KMS-11 (cell line): ENCODE measurements around the gene IGFBP2.

Experiments used
- H2AFZ ChIP-seq: fragments of 200-600 bp; sonication (generic); 2 replicates; pipeline ENCODE4 v1.6.1; 2016; ENCODE audit warnings: antibody characterized with exemption, mixed run types, low read depth
- H3K27ac ChIP-seq: fragments of 200-600 bp; sonication (generic); 2 replicates; pipeline ENCODE4 v1.6.1; 2016; ENCODE audit warnings: mild to moderate bottlenecking, mixed run types
- H3K27me3 ChIP-seq: fragments of 200-600 bp; sonication (generic); 2 replicates; pipeline ENCODE4 v1.6.1; 2017; ENCODE audit warnings: mild to moderate bottlenecking, low read depth, mixed run types, moderate library complexity; ENCODE audit not compliant: insufficient read depth
- H3K36me3 ChIP-seq: fragments of 200-600 bp; sonication (generic); 2 replicates; pipeline ENCODE4 v1.6.1; 2017; ENCODE audit warnings: mild to moderate bottlenecking, mixed run types; ENCODE audit not compliant: insufficient read depth
- H3K4me1 ChIP-seq: fragments of 200-600 bp; sonication (generic); 2 replicates; pipeline ENCODE4 v1.6.1; 2016; ENCODE audit warnings: mild to moderate bottlenecking, low read depth, mixed run types; ENCODE audit not compliant: poor library complexity, severe bottlenecking
- H3K4me2 ChIP-seq: fragments of 200-600 bp; sonication (generic); 2 replicates; pipeline ENCODE4 v1.7.0; 2016; ENCODE audit warnings: mild to moderate bottlenecking, mixed run types
- H3K4me3 ChIP-seq: fragments of 200-600 bp; sonication (generic); IDR thresholded peaks from 2 replicates; pipeline ENCODE4 v1.6.1; 2017; ENCODE audit warnings: low read depth, low read length, mixed read lengths; ENCODE audit not compliant: insufficient read depth
- H3K79me2 ChIP-seq: fragments of 200-600 bp; sonication (generic); 2 replicates; pipeline ENCODE4 v1.6.1; 2016; ENCODE audit warnings: low read depth, mixed run types; ENCODE audit not compliant: insufficient read depth
- H3K9ac ChIP-seq: fragments of 200-600 bp; sonication (generic); 2 replicates; pipeline ENCODE4 v1.6.1; 2016; ENCODE audit warnings: mild to moderate bottlenecking, mixed run types
- H4K20me1 ChIP-seq: fragments of 200-600 bp; sonication (generic); 2 replicates; pipeline ENCODE4 v1.6.1; 2016; ENCODE audit warnings: mild to moderate bottlenecking, mixed run types; ENCODE audit not compliant: insufficient read depth
- CTCF ChIP-seq: fragments of 200-600 bp; sonication (generic); conservative IDR thresholded peaks from 2 replicates; pipeline ENCODE4 v1.6.1; 2017; ENCODE audit warnings: low read depth, mild to moderate bottlenecking, antibody characterized with exemption, low read length, moderate library complexity, mixed read lengths

The IGFBP2 gene

GRCh38 chr2:216606551-216607276 is 26.5 kb upstream of the IGFBP2 start:
- Histone ChIP-seq H3K4me3 (no peak overlapping the region), H3K79me2 (no peaks in the 10 kb centered on the region), H3K4me1 (no peaks in the 10 kb centered on the region), H3K27ac (no peak overlapping the region), H3K4me2 (no peak overlapping the region), H3K36me3 (no peaks in the 10 kb centered on the region), H2AFZ (no peak overlapping the region), H4K20me1 (no peaks in the 10 kb centered on the region), H3K9ac (no peak overlapping the region), H3K27me3 (no peaks in the 10 kb centered on the region)
- TF ChIP-seq CTCF, result no peak

- no peak overlapping the region for H3K27ac ChIP-seq
- no peaks in the 10 kb centered on the region for H4K20me1 ChIP-seq
- no peaks in the 10 kb centered on the region for H3K79me2 ChIP-seq
- TF ChIP-seq CTCF, result no peak
- H3K36me3 ChIP-seq, result no peaks in the 10 kb centered on the region
- no peak overlapping the region for H3K9ac ChIP-seq
- H3K4me1 ChIP-seq, result no peaks in the 10 kb centered on the region
- no peaks in the 10 kb centered on the region for H3K27me3 ChIP-seq
- no peak overlapping the region for H2AFZ ChIP-seq
- no peak overlapping the region for H3K4me2 ChIP-seq
- H3K4me3 ChIP-seq, result no peak overlapping the region
Measured at GRCh38 chr2:216607277-216607560, 26.0 kb upstream of the IGFBP2 start.

GRCh38 chr2:216608525-216608924 is 24.7 kb upstream of the IGFBP2 start:
- no peaks in the 10 kb centered on the region for H3K27me3 ChIP-seq
- H2AFZ ChIP-seq, result no peak overlapping the region
- no peaks in the 10 kb centered on the region for H3K4me1 ChIP-seq
- H3K27ac ChIP-seq, result no peak overlapping the region
- H3K79me2 ChIP-seq, result no peaks in the 10 kb centered on the region
- TF ChIP-seq CTCF, result no peak
- no peak overlapping the region for H3K9ac ChIP-seq
- no peak overlapping the region for H3K4me3 ChIP-seq
- H4K20me1 ChIP-seq, result no peaks in the 10 kb centered on the region
- H3K4me2 ChIP-seq, result no peak overlapping the region
- H3K36me3 ChIP-seq, result no peaks in the 10 kb centered on the region

- Histone ChIP-seq H3K27ac (no peak overlapping the region), H3K36me3 (no peaks in the 10 kb centered on the region), H2AFZ (no peak overlapping the region), H3K27me3 (no peaks in the 10 kb centered on the region), H3K9ac (no peak overlapping the region), H3K4me2 (no peak overlapping the region), H3K4me3 (no peak overlapping the region), H3K79me2 (no peaks in the 10 kb centered on the region), H4K20me1 (no peaks in the 10 kb centered on the region), H3K4me1 (no peaks in the 10 kb centered on the region)
- no peak for TF ChIP-seq CTCF
Measured at GRCh38 chr2:216615298-216616082, 17.7 kb upstream of the IGFBP2 start.
